GM19193 (cell line): ENCODE measurements around the gene NPR3.

Experiments used
- POLR2A ChIP-seq: IDR thresholded peaks from 4 replicates; pipeline ENCODE4 v1.6.1; 2011; ENCODE audit not compliant: insufficient read depth, insufficient read length; ENCODE audit errors: extremely low read depth

NPR3 gene

DNA sequence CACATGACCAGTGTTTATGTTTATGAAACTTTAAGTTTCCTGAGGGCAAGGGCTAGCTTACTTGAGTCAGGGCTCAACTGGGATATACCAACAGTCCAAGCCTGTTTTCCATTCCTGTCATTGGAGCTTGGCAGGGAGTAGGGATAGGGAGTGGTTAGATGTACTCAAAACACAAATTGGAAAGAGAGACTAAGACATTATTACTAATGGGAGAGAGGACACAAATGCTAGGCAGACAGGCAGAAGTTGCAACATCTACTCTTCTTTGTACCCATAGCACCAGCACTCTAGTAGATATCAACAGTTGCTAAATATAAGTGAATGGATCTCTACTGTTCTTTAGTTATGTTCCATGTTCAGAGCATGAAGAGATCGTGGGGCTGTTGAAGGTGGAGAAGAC lies 62.8 kb downstream of the NPR3 start:
- no peak for TF ChIP-seq POLR2A

DNA sequence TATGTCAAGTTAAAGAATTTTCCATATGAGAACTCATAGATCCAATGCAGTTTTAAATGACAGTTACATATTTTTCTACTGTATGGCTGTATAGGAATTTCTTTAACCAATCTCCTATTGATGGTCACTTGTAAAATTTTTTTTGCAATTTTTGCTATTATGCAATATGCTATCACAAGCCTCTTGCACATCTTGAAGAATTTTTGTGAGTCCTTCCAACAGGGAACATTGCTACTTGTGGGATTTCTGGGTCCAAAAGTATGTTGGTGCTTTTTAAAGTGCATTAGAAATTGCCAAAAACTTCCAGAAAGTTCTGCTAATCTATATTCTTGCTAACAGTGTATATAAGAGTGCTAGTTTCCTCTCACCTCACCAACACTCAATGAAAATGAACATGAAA lies 65.1 kb downstream of the NPR3 start:
- no peak for TF ChIP-seq POLR2A

DNA sequence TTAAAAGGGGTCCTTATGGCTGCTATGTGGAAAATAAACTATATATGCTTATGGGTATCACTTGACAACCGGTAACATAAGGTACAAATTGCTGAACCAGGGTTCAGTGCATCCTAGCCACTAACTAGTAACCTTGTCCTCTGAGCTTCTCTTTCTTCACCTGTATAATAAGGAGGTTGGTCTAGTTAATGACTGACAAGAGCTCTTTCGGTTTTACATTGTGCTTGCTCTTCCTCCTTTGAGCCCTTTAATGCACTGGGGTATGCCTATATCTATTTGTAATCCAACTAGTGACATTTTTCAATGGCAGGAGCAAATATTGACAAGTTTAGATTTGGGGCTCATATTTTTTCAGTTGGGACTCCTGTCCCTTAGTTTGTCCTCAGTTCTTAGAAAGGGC lies 66.1 kb downstream of the NPR3 start:
- no peak for TF ChIP-seq POLR2A

- TF ChIP-seq POLR2A, result no peak
Measured at GRCh38 chr5:32777733-32778132, 66.6 kb downstream of the NPR3 start.

- TF ChIP-seq POLR2A, result no peak
Measured at GRCh38 chr5:32778403-32778802, 67.3 kb downstream of the NPR3 start.

DNA sequence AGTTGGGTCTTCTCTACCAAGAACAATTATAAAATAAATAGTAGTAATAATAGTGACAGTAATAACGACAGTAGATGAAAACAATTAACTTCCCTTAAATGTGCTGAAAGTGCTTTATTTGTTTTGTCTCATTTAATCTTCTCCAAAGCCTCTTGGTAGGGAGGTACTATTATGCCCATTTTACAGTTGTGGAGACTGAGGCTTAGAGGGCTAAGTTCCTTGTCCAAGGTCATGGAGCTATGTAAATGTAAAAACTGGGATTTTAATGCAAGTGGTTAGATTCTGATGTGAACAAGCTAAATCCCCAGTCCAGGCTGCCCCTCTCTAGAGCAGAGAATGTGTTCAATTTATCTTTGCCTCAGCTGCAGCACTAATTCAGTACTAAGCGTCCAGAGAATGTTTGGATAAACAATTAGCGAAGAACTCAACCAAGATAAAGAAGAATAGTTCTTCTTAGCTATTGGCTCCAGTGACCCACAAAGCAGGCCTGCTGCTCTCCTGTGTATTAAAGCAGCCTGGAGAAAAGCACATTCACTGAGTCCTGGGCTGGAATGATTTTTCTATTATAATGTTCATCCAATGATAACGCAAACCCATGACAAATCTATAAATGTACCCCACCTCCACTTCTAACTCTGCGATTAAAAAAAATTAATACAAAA lies 68.8 kb downstream of the NPR3 start:
- TF ChIP-seq POLR2A, result no peak

DNA sequence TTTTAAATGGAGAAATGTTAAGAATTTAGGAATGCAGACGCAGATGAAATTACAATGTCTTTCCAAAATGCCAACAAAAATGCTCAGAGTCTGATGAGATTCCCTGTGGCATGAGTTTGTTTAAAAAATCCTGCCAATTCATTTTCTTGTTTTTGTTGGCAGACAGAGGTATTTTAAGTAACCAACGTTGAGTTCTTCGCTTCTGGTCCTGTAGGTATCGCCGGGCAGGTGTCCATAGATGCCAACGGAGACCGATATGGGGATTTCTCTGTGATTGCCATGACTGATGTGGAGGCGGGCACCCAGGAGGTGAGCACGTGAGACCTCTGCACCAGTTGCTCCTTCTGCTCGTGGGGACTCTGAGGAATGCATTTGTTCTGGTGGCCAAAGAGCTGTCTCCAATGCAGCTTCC lies 69.4 kb downstream of the NPR3 start:
- TF ChIP-seq POLR2A, result no peak

DNA sequence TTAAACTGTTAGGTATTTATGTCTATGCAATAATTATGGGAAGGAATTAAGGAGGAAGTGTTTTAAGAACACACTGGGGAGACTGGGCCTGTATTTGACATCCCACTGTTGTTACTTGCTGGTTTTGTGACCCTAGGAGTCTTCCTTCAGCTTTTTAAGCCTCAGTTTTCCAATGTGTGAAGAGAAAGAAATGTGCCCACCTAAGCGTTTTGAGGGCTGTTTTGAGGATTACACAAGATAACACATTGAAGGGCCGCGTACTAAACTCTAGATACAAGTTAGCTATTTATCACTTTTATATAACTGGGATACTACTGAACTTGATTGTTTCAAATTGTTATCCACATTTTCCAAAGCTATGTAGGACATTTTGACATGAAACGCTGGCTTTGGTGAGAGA lies 72.5 kb downstream of the NPR3 start:
- TF ChIP-seq POLR2A, result no peak

DNA sequence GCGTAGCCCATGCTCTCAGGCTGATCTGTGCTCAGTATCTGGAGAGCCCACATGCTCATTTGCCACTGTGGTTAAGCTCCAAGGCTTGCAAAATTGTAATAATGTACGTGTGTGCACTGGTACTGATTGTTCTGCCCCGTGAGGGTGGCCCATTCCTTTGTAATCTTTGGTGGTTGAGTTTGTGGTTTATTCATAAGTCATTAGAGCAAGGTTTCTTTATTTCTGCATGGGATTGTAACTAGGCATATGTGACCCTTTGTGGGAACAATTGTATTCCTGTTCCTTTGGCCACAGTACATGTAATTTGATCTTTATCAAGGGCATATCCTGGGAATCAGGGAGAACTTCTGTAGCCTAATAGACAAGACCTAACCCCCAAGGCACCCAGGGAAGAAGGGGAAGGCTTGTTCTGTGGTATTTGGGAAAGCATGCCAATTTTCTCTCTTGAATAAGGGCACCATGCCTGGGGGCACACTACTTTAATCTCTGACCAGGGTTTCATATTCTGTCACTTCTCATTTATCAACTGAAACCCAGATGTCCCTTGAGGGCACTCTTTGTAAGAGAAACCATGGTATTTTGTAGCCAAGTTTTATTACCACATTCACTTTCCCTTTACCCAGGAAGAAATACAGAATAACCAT lies 74.6 kb downstream of the NPR3 start:
- TF ChIP-seq POLR2A, result no peak

- no peak for TF ChIP-seq POLR2A
Measured at GRCh38 chr5:32786311-32786710, 75.2 kb downstream of the NPR3 start.

- no peak for TF ChIP-seq POLR2A
Measured at GRCh38 chr5:32790411-32790951, 79.4 kb downstream of the NPR3 start.

GRCh38 chr5:32791536-32792243 lies 80.6 kb downstream of the NPR3 start:
- TF ChIP-seq POLR2A, result no peak

GRCh38 chr5:32794086-32794485 lies 83.0 kb downstream of the NPR3 start:
- TF ChIP-seq POLR2A, result no peak

DNA sequence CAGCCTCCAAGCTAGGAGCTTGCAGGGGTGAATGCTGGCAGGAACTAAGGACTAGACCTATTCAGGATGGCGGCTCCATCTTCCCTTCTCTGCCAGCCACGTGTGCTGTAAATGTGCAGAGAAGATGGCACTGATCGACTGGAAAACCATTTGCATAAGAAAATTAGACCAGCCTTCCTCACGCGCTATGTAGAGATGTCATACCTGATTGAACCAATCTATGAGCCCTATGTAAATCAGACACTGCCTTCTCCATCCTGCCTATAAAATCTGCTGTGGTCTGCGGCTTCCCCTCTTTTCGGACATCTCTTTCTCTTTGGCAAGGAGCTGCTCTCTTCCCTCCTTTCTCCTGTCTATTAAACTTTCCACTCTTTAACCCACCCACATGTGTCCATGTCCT lies 91.6 kb downstream of the NPR3 start:
- TF ChIP-seq POLR2A, result no peak

DNA sequence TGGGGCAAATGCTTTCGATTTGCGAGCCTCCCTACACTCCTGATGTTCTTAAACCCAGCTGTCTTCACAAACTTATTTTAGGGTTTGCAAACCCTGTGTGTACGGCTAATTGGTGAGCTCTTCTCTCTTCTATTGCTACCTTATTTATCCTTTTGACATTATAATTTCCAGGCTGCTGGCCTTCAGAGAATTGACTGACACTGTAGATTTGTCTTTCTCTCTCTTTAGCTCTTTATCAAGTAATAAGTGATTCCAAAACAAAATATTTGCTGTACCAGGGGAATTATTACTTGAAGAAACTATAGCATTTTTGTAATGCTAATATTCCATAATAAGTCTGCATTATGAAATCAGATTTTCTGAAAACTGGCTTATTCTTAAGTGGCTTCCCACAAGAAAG lies 92.5 kb downstream of the NPR3 start:
- no peak for TF ChIP-seq POLR2A

DNA sequence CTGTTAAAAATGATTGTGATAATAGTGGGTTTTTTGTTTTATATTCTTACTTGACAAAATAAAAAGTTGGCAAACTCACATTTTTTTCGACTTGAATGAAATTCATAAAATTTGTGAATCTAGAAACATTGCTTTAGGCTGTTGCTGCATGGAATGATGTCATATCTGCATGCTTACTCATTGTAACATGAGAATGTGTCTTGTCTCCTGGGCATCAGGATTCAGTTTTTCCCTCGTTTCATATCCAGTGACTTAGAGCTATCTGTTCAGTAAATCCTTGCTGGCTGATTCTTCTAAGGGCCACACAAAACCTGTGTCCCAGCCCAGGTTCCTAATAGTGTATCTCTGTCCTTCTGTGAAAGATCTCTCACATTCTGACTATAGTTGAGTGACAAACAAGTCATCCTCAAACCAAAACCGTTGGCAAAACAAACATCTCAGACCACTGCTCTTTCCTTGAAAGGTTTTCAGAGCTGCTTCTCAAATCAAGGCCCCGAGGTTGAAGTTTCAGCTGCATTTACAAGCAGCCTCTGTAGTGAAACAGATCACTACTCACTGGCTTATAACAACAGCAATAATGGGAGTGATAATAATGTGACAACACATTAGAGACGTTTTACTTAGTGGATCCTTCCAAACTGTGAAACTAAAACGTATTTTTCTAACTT lies 95.0 kb downstream of the NPR3 start:
- TF ChIP-seq POLR2A, result no peak

DNA sequence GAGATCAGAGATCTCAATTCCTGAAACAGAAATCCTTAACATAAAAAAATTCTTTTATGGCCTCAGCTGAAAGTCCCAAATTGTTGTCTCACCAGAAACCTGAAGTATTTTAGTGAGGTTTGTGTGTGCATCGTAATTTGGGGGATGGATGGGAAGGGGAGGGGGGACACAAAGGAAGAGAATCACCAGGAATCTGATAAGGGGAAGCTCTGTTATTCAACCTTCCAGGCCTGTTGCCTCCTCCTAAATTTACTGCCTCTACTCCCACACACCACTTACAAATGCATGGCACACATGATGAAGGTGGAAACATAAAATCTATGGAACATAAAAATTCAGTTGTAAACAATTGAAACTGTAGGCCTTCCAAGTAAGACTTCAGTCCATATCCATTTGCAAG lies 97.7 kb downstream of the NPR3 start:
- TF ChIP-seq POLR2A, result no peak
